Activated T-cell treated with anti-CD3 and anti-CD28 coated beads for 48 hours (primary cell): Measurements from ENCODE around the gene RASAL2.
"Not testable (repeated sequence)": the region's sequence is repeated elsewhere in the genome, so short reads cannot be mapped to it uniquely, and the experiment has no call there.

ENCODE experiments used
- DNase-seq: peaks from one replicate; pipeline ENCODE4 v3.0.0-alpha.2; 2020; ENCODE audit warnings: low read depth

RASAL2 gene

GRCh38 chr1:178165196-178165595 lies 71.3 kb downstream of the RASAL2 start:
- DNase-seq, result no peak

GRCh38 chr1:178166429-178167024 lies 72.6 kb downstream of the RASAL2 start:
- DNase-seq, result no peak

- DNase-seq, result no peak
These were observed 74.6 kb downstream of the RASAL2 start for GRCh38 chr1:178168536-178168935.

- no peak for DNase-seq
These were observed 75.7 kb downstream of the RASAL2 start for GRCh38 chr1:178169649-178170048.

GRCh38 chr1:178172939-178173338 lies 79.0 kb downstream of the RASAL2 start:
- no peak for DNase-seq

- no peak for DNase-seq
These were observed 80.6 kb downstream of the RASAL2 start for GRCh38 chr1:178174539-178174938.

GRCh38 chr1:178180405-178180804 lies 86.5 kb downstream of the RASAL2 start:
- DNase-seq, result no peak

- DNase-seq, result no peak
These were observed 89.9 kb downstream of the RASAL2 start for GRCh38 chr1:178183796-178184195.

GRCh38 chr1:178188306-178188705 lies 94.4 kb downstream of the RASAL2 start:
- no peak for DNase-seq

- no peak for DNase-seq
These were observed 95.9 kb downstream of the RASAL2 start for GRCh38 chr1:178189814-178190213.

GRCh38 chr1:178190881-178191280 lies 97.0 kb downstream of the RASAL2 start:
- DNase-seq, result no peak

- DNase-seq, result no peak
These were observed 98.8 kb downstream of the RASAL2 start for GRCh38 chr1:178192686-178193085.

- DNase-seq, result no peak
These were observed 102.7 kb downstream of the RASAL2 start for GRCh38 chr1:178196631-178197030.

- not testable (repeated sequence) for DNase-seq
These were observed 108.2 kb downstream of the RASAL2 start for GRCh38 chr1:178202095-178202494.

- DNase-seq, result not testable (repeated sequence)
These were observed 108.6 kb downstream of the RASAL2 start for GRCh38 chr1:178202546-178202945.

- not testable (repeated sequence) for DNase-seq
These were observed 114.5 kb downstream of the RASAL2 start for GRCh38 chr1:178208269-178208856.

GRCh38 chr1:178209935-178210334 lies 116.0 kb downstream of the RASAL2 start:
- DNase-seq, result no peak

GRCh38 chr1:178218550-178218949 lies 124.6 kb downstream of the RASAL2 start:
- no peak for DNase-seq

- no peak for DNase-seq
These were observed 126.2 kb downstream of the RASAL2 start for GRCh38 chr1:178220094-178220493.

GRCh38 chr1:178223289-178223688 lies 129.4 kb downstream of the RASAL2 start:
- DNase-seq, result no peak

- DNase-seq, result no peak
These were observed 130.5 kb downstream of the RASAL2 start for GRCh38 chr1:178224358-178224757.

- no peak for DNase-seq
These were observed 137.0 kb downstream of the RASAL2 start for GRCh38 chr1:178230881-178231409.

GRCh38 chr1:178232108-178232507 lies 138.2 kb downstream of the RASAL2 start:
- DNase-seq, result no peak

- DNase-seq, result no peak
These were observed 139.0 kb downstream of the RASAL2 start for GRCh38 chr1:178232949-178233348.
